Stomach (tissue), 9 donors: Measurements from ENCODE around the gene KIRREL3. TPM values are rescaled to one million over a fixed set of nuclear protein-coding genes. Genes with fewer than 3 reads are reported as not detected.

Source experiments
- DNase-seq, 2 donors: peaks; one replicate each; pipeline versions ENCODE4 v3.0.0 to v3.0.0-alpha.2; 2013 to 2019
- H3K27ac ChIP-seq, 5 donors: fragments of 200-600 bp in 4 of 5; sonication (generic) in 4 of 5; one replicate each; pipeline ENCODE4 v1.5.1; 2013 to 2019; ENCODE audit warnings: mild to moderate bottlenecking in 1 of 5, moderate library complexity in 1 of 5
- H3K27me3 ChIP-seq, 3 donors: fragments of 200-600 bp; sonication (generic); one replicate each; pipeline ENCODE4 v1.5.1; 2017 to 2019; ENCODE audit warnings: mixed run types in 1 of 3
- H3K36me3 ChIP-seq, 4 donors: fragments of 200-600 bp; sonication (generic); 1 replicate in 3 of 4; 2 replicates in 1 of 4; pipeline ENCODE4 v1.5.1; 2016 to 2019
- H3K4me1 ChIP-seq, 4 donors: fragments of 200-600 bp; sonication (generic); one replicate each; pipeline ENCODE4 v1.5.1; 2016 to 2019
- H3K4me3 ChIP-seq, 4 donors: fragments of 200-600 bp; sonication (generic) in 3 of 4; one replicate each; pipeline ENCODE4 v1.5.1; 2016 to 2019; ENCODE audit warnings: mild to moderate bottlenecking in 1 of 4
- H3K9me3 ChIP-seq, 4 donors: fragments of 200-600 bp; sonication (generic); one replicate each; pipeline ENCODE4 v1.5.1; 2016 to 2019
- EP300 ChIP-seq: sonication (generic); formaldehyde crosslinking; IDR thresholded peaks from one replicate; pipeline ENCODE4 v1.6.1; 2017; ENCODE audit warnings: antibody characterized with exemption
- POLR2A ChIP-seq, 4 donors: fragments of 450-650 bp; IDR thresholded peaks; one replicate each; pipeline ENCODE4 v1.6.1; 2016; ENCODE audit warnings: antibody characterized with exemption in 4 of 4, control low read depth in 2 of 4, mild to moderate bottlenecking in 1 of 4, moderate library complexity in 1 of 4
- POLR2AphosphoS5 ChIP-seq, 3 donors: sonication (generic); formaldehyde crosslinking; IDR thresholded peaks; one replicate each; pipeline ENCODE4 v1.6.1; 2016; ENCODE audit warnings: antibody characterized with exemption in 3 of 3
- WGBS, 5 donors: extraction: QIAGEN DNeasy Blood & Tissue Kit in 3 of 5; methylation state at CpG; one replicate each; pipeline versions ENCODE4 v1.1.5 to v1.1.7; 2013 to 2018; 5-methylcytosine and 5-hydroxymethylcytosine counted together
- intact Hi-C: fragments of 100-400 bp; cut with DNase I; formaldehyde crosslinking; loops from one replicate; pipeline ENCODE4 v1.15.1; 2023; ENCODE audit warnings: low total_unique reads
- polyA plus RNA-seq, 3 donors: library from polyadenylated mRNA; stranded (reverse); fragments of 200-250 nt; gene quantifications; one replicate each; pipeline ENCODE4 v1.2.3, GENCODE V29; 2013
- total RNA-seq, 5 donors: library from RNA; depleted of rRNA; stranded (reverse); fragments of >200 nt; gene quantifications; one replicate each; pipeline versions ENCODE4 v1.1.0 to v1.2.3, GENCODE V29; 2014 to 2016
- TF ChIP-seq, protein P1 (sequence below), 7 experiments: fragments of 450-650 bp in 4 of 7; fragments of 200-600 bp in 3 of 7; sonication (generic) in 3 of 7; IDR thresholded peaks; one replicate each; pipeline ENCODE4 v1.5.1; 2016 to 2019; ENCODE audit warnings: antibody characterized with exemption in 7 of 7, control low read depth in 2 of 7, mild to moderate bottlenecking in 1 of 7
- donor health status: healthy with polysubstance abuse.
- donor health status: Bipolar disorder and iron deficiency.
- donor health status: healthy.

Gene KIRREL3
- total and polyA plus RNA-seq, 8 donors: 0.10 to 1.7 (median 0.38) TPM; not detected in 4

DNA sequence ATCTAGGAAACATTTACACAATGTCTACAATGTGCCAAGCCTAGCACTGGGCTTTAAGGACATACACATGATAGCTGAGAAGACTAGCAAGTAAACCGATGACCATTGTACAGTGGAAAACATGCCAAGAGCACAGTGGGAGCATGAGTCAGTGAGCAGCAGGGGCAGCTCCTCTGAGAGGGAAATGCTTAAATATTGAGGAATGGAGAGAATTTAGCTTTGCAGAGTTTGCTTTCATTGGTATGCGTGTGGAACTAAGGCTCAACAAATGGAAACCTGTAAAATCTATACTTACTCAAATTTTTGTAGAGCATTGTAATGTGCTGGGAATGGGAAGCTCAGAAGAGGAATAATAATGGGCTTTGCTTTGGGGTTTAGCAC is 362.8 kb downstream of the KIRREL3 start:
- 69 to 83% (median 81%) methylated on average over 2 of the region's 2 CpGs for WGBS, 5 donors
- TF ChIP-seq POLR2A (IDR thresholded peaks at IDR 0.05) (no peak), EP300 (no peak), POLR2AphosphoS5 (IDR thresholded peaks at IDR 0.05) (no peak)
- TF ChIP-seq, protein P1, sequence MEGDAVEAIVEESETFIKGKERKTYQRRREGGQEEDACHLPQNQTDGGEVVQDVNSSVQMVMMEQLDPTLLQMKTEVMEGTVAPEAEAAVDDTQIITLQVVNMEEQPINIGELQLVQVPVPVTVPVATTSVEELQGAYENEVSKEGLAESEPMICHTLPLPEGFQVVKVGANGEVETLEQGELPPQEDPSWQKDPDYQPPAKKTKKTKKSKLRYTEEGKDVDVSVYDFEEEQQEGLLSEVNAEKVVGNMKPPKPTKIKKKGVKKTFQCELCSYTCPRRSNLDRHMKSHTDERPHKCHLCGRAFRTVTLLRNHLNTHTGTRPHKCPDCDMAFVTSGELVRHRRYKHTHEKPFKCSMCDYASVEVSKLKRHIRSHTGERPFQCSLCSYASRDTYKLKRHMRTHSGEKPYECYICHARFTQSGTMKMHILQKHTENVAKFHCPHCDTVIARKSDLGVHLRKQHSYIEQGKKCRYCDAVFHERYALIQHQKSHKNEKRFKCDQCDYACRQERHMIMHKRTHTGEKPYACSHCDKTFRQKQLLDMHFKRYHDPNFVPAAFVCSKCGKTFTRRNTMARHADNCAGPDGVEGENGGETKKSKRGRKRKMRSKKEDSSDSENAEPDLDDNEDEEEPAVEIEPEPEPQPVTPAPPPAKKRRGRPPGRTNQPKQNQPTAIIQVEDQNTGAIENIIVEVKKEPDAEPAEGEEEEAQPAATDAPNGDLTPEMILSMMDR (IDR thresholded peaks at IDR 0.05): no peak
- Histone ChIP-seq H3K4me1 (no peaks in the 10 kb centered on the region), H3K4me3 (no peak overlapping the region), H3K27ac (no peak overlapping the region), H3K36me3 (no peaks in the 10 kb centered on the region), H3K27me3 (peaks cover 0 to 35% (median 0%) of the 10 kb centered on the region in 3 donors), H3K9me3 (no peaks in the 10 kb centered on the region)
- peak in 1 of 2 donors; percentile 16 for DNase-seq
- intact Hi-C loops: no loop called here

DNA sequence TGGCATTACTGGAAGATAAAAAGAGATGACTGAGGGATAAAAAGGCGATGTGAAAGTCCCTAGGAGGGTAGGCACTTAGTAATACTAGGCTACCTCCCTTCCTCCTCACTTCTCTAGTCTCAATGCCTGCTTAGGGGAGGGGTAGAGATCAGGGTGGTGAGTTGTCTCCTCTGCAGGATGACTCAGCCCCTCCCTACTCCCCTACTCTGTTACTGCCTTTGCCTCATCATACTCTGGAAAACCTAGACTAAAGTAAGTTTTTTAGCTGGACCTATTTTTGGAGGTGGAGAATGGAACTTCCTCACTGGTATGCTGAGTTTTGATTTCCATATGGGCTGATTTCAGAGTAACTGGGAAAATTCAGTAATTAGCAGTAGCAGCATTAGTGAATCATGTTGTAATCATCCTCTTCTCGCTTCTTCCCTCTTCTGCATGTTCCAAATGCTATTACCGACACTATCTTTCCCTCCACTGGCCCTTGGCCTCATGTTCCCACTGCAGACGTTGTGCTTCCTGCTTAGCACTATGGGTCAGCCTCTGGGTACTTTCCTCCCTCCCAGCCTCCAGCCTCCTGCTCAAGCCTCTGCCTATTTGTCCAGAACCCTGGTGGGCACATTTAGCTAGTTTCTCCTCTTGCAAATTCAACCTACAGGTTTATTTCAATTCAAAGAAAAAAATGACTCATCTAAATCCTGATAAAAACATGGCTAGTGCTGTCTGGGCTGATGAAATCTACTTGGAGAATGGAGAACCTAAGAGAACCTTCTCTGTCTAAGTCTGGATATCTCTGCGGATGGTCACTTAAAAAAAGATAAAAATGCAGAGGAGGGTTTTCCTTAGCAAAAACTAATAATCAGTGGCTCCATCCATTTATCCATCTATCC is 363.4 kb downstream of the KIRREL3 start:
- Histone ChIP-seq H3K9me3 (no peaks in the 10 kb centered on the region), H3K4me1 (no peaks in the 10 kb centered on the region), H3K36me3 (no peaks in the 10 kb centered on the region), H3K27me3 (peaks cover 0 to 32% (median 0%) of the 10 kb centered on the region in 3 donors), H3K4me3 (no peak overlapping the region), H3K27ac (no peak overlapping the region)
- intact Hi-C loops: no loop called here
- DNase-seq: no peak
- TF ChIP-seq POLR2A (IDR thresholded peaks at IDR 0.05) (no peak), EP300 (no peak), POLR2AphosphoS5 (IDR thresholded peaks at IDR 0.05) (no peak)
- TF ChIP-seq, protein P1 (IDR thresholded peaks at IDR 0.05): no peak
- WGBS, 5 donors: 68 to 79% (median 70%) methylated on average over 5 of the region's 5 CpGs

DNA sequence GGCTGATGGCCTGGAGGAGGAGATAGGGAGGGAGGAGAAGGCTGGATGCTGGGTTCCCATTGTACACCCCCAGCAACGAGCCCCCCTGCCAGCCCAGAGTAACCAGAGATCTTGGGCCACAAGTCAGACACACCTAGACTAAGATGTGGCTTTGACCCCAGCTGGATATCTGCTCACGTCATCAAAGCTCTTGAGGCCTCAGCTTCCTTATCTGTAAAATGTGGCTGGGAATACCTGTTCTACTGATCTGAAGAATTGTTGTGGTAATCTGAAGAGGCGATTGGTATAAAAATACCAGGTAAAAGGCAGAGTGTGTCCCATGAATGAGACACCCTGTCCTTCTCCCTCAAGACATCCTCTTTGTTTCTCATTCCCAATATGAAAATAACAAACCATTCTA is 365.1 kb downstream of the KIRREL3 start:
- no peaks in the 10 kb centered on the region for H3K9me3 ChIP-seq
- H3K27ac ChIP-seq: no peak overlapping the region
- peaks cover 0 to 29% (median 0%) of the 10 kb centered on the region in 3 donors for H3K27me3 ChIP-seq
- H3K4me1 ChIP-seq: no peaks in the 10 kb centered on the region
- no peak overlapping the region for H3K4me3 ChIP-seq
- intact Hi-C loops: no loop called here
- no peak for DNase-seq
- WGBS, 5 donors: 50 to 75% (median 62%) methylated on average over 3 of the region's 3 CpGs
- no peaks in the 10 kb centered on the region for H3K36me3 ChIP-seq
- TF ChIP-seq, protein P1 (IDR thresholded peaks at IDR 0.05): no peak
- no peak for TF ChIP-seq EP300

DNA sequence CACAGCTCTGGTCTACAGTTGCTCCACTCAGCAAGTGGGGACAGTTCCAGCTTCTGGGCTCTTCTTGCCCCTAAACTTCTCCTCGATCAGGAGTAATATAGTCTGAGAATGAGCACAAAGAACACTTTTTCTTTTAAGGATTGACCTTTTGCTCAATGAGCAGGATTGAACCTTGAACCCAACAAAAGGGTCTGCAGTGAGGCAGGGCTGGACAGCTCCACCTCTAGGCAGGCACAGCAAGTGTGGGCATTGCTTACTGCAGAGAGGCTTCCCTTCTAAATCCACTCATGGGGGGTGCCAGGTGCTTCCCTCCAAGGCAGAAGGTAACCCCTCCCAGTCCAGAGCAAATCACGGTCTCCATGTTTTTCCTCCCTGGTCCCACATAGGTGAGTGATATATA is 365.6 kb downstream of the KIRREL3 start:
- peaks cover 0 to 29% (median 0%) of the 10 kb centered on the region in 3 donors for H3K27me3 ChIP-seq
- no peak overlapping the region for H3K4me3 ChIP-seq
- no peak overlapping the region for H3K27ac ChIP-seq
- DNase-seq: no peak
- 48 to 83% (median 59%) methylated on average over 2 of the region's 2 CpGs for WGBS, 5 donors
- TF ChIP-seq EP300 (no peak), POLR2A (IDR thresholded peaks at IDR 0.05) (no peak)
- H3K9me3 ChIP-seq: no peaks in the 10 kb centered on the region
- intact Hi-C loops: no loop called here
- no peaks in the 10 kb centered on the region for H3K36me3 ChIP-seq
- H3K4me1 ChIP-seq: no peaks in the 10 kb centered on the region

DNA sequence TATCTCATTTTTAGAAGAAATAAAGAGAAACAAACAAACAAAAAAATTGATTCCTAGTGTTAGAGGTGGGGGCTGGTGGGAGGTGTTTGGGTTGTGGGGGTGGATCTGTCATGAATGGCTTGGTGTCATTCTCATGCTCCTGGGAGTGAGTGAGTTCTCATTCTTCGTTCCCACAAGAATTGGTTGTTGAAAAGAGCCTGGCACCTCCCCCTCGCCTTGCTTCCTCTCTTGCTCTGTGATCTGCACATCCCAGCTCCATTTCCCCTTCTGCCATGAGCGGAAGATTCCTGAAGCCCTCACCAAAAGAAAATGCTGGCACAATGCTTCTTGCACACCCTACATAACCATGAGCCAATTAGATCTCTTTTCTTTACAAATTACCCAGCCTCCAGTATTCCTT is 367.2 kb downstream of the KIRREL3 start:
- 50 to 66% (median 62%) methylated on average over 3 of the region's 3 CpGs for WGBS, 5 donors
- Histone ChIP-seq H3K4me1 (no peaks in the 10 kb centered on the region), H3K36me3 (no peaks in the 10 kb centered on the region), H3K4me3 (no peak overlapping the region), H3K9me3 (no peaks in the 10 kb centered on the region), H3K27me3 (peaks cover 0 to 29% (median 0%) of the 10 kb centered on the region in 3 donors), H3K27ac (no peak overlapping the region)
- DNase-seq: no peak
- no peak for TF ChIP-seq EP300
- TF ChIP-seq POLR2A (IDR thresholded peaks at IDR 0.05): no peak
- TF ChIP-seq POLR2AphosphoS5 (IDR thresholded peaks at IDR 0.05): no peak
- TF ChIP-seq, protein P1 (IDR thresholded peaks at IDR 0.05): no peak
- intact Hi-C loops: no loop called here
